ENCODE measurements around the gene THEM5. TPM values are rescaled to one million over a fixed set of nuclear protein-coding genes. Genes with fewer than 3 reads are reported as not detected.

Gene THEM5
- total RNA-seq, 2 experiments from 2014 or later = not detected

DNA sequence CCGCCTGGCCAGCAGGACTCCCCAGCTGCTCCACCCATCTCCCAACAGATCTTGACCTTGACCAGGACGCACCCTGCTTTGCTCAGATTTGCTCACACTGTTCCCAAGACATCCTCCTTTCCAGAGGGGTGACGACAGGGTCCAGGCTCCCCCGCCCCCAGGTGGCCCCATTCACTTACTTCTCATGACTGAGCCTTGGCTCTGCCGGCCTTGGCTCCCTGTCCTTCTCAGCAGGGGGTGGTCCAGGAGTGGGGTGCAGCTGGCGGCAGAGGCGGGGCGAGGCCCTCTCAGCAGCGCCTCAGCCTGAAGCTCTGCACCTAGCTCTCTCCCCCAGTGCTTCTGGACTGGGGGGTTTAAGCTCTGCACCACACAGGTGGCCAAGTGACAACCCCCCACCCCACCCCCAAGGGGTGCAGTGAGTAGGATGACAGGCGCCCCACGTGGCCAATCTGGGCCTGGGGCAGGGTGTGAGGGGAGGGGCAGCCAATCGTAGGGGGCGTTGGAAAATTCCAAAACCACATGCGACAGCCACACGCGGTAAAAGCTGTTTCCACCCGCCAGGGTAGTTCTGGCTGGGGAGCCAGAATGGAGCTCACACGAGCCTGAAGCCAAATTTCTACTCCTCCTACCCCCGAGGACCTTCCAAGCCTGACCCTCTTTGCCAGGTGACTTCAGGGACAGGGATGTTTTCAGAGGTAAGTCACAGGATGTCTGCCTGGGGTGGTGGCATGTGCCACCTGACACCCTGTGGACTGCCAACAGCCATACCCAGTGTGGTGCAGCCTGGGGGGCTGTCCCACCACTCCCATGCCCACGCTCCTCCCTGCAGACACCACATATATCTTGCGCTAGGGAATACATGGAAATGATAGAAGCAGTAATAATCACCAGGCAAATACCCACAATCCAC is 27.5 kb downstream of the THEM5 start:
- Mint-ChIP-seq H3K4me1 (peaks cover 85% of the 10 kb centered on the region), H3K27me3 (no peaks in the 10 kb centered on the region), H3K36me3 (ENCODE audit: low read depth) (peaks cover 3% of the 10 kb centered on the region), H3K4me3 (peak overlapping the region; percentile 81), H3K9me3 (no peaks in the 10 kb centered on the region), H3K27ac (peak overlapping the region; percentile 97)
- DNase-seq = peak; percentile 47
- ChIA-PET CTCF (interaction anchor here (3.5 kb wide), 1 partner anchor 11 kb away, joined by 21 read pairs; no protein-coding TSS in a partner anchor), POLR2A (interaction anchor here (0.6 to 3.1 kb wide), 5 partner anchors 9 to 211 kb away, joined by 3 to 18 read pairs (median 8); partner anchors contain the start of gene S100A11)

DNA sequence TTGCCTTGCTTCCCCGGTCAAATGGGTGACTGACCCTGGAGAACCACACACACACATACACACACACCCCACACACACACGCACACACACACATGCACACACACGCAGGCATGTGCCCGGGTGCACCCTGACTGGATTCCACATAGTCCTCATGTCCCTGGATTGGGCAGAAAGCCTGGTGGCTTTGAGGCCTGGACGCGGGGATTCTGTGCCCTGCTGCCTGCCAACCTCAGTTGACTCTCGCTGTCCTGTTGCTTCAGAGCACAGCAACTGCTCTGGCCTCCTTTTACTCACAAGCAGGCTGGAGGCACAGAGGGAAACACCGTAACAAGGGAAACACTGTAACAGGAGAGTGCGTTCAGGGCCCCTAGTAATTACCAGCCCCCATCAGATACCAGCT is 28.3 kb downstream of the THEM5 start:
- Mint-ChIP-seq H3K9me3 (no peaks in the 10 kb centered on the region), H3K27ac (peak overlapping the region; percentile 97), H3K4me3 (peak overlapping the region; percentile 81), H3K27me3 (no peaks in the 10 kb centered on the region), H3K4me1 (peaks cover 85% of the 10 kb centered on the region), H3K36me3 (ENCODE audit: low read depth) (peaks cover 3% of the 10 kb centered on the region)
- no peak for DNase-seq
- CTCF ChIA-PET = interaction anchor here (1.2 to 3.5 kb wide), 3 partner anchors 9 to 35 kb away, joined by 3 to 21 read pairs (median 3); partner anchors contain the start of gene TDRKH
- POLR2A ChIA-PET = interaction anchor here (0.6 to 3.0 kb wide), 6 partner anchors 9 to 212 kb away, joined by 3 to 17 read pairs (median 6); partner anchors contain the start of genes C2CD4D and S100A11

DNA sequence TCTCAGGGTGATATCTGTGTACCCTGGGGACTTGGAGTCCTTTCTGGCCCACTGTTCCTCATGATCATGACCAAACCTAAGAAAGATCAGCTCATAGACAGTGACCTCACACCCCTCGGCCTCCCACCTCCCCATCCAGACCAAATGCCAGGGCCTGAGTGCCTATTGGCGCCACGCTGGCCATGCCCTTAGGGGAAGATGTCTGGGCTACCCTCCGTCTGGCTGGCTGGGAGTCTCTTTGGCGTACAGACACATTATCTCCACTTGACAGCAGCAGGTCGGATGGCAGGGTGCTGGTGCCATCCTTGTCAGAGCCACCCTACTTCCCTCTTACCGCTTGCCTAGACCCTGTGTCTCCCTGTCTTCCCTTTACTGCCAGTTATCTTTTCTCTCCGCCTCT is 30.3 kb downstream of the THEM5 start:
- H3K27ac Mint-ChIP-seq = peak overlapping the region; percentile 74
- no peaks in the 10 kb centered on the region for H3K27me3 Mint-ChIP-seq
- H3K4me3 Mint-ChIP-seq = peak overlapping the region; percentile 81
- no peaks in the 10 kb centered on the region for H3K9me3 Mint-ChIP-seq
- CTCF ChIA-PET = interaction anchor here (1.0 to 1.5 kb wide), 2 partner anchors 13 to 34 kb away, joined by 3 to 5 read pairs; no protein-coding TSS in a partner anchor
- POLR2A ChIA-PET = interaction anchor here (1.1 to 2.4 kb wide), 4 partner anchors 13 to 20 kb away, joined by 3 to 13 read pairs (median 6); partner anchors contain the start of gene C2CD4D
- peaks cover 85% of the 10 kb centered on the region for H3K4me1 Mint-ChIP-seq
- DNase-seq = no peak
- H3K36me3 Mint-ChIP-seq (ENCODE audit: low read depth) = peaks cover 6% of the 10 kb centered on the region

DNA sequence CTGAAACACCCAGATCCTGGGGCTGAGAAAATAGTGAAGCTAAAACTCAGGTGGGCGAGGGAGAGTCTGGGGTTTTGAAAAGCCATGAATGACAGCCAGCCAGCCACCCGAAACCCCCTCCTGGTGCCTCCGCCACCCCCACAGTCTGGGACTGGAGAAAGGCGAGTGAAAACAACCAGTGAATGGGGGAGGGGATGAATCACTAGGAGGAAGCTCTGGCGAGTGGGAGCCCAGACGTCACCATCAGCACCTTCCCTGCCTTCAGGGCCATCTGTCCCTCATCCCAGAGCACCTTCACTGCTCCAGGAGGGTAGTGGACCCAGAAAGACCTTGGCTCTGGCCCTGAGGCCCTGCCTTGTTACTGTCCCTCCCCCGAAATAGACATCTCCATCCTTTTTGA is 31.1 kb downstream of the THEM5 start:
- H3K36me3 Mint-ChIP-seq (ENCODE audit: low read depth) = peaks cover 6% of the 10 kb centered on the region
- H3K27me3 Mint-ChIP-seq = no peaks in the 10 kb centered on the region
- peaks cover 85% of the 10 kb centered on the region for H3K4me1 Mint-ChIP-seq
- H3K9me3 Mint-ChIP-seq = no peaks in the 10 kb centered on the region
- peak overlapping the region; percentile 74 for H3K27ac Mint-ChIP-seq
- DNase-seq = no peak
- CTCF ChIA-PET = interaction anchor here (0.6 to 1.5 kb wide), 3 partner anchors 14 to 626 kb away, joined by 4 to 5 read pairs (median 4); no protein-coding TSS in a partner anchor
- H3K4me3 Mint-ChIP-seq = peak overlapping the region; percentile 81
- POLR2A ChIA-PET = interaction anchor here (0.6 to 2.9 kb wide), 7 partner anchors 8 to 541 kb away, joined by 3 to 16 read pairs (median 3); partner anchors contain the start of gene C2CD4D

DNA sequence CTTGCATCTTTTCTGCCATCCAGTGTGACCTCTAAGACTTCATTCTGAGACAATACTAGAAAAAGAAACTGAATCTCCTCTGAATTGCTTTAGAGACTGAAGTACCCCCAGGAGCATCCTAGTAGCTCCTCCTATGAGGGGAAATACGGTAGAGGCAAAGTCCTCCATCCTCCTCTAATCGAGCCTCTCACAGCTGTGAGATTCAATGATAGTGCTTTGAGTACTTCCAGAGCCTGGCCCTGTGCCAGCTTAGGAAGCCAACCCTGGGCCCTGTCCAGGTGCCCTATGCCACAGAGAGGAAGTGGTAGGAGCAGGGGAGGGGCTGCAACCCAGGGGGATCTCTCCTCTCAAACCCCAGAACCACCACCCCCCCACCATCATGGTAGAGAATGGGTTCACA is 32.6 kb downstream of the THEM5 start:
- peaks cover 87% of the 10 kb centered on the region for H3K4me1 Mint-ChIP-seq
- no peak for DNase-seq
- H3K4me3 Mint-ChIP-seq = peak overlapping the region; percentile 66
- H3K36me3 Mint-ChIP-seq (ENCODE audit: low read depth) = peaks cover 11% of the 10 kb centered on the region
- H3K9me3 Mint-ChIP-seq = no peaks in the 10 kb centered on the region
- ChIA-PET POLR2A (interaction anchor here (0.8 to 2.9 kb wide), 14 partner anchors 7 to 494 kb away, joined by 3 to 16 read pairs (median 6); partner anchors contain the start of genes C2CD4D, LINGO4, MRPL9 and TDRKH), CTCF (interaction anchor here (0.9 to 2.1 kb wide), 7 partner anchors 10 to 181 kb away, joined by 3 to 11 read pairs (median 5); no protein-coding TSS in a partner anchor)
- peak overlapping the region; percentile 74 for H3K27ac Mint-ChIP-seq
- H3K27me3 Mint-ChIP-seq = no peaks in the 10 kb centered on the region

DNA sequence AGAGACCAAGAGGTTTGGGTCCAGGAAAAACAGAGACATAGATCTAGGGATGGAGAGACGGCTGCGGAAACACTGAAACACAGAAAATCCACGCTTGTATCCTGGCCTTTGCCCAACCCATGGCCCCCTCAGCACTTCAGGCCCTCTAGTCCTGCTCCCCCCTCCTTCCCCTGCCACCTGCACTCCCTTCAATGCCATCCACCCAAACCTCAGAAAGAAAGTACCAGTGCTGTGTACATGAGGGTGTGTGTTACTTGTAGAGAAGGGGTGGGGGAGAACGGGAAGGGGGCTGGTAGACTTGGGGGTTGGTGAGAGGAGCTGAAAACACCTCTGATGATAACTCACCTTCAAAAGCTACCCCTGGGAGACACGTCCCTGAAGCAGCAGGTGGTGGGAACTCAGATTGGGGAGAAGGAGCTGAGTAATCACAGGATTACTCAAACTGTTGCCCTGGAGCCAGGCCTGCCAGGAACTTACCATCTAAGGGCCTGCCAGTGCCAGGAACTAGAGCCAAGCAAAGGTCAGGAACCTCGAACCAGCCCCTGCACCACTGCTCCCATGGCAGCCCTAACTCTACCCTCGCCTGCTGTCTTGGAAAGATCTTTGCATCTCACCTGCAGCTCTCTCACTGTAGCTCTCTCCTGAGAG is 33.4 kb downstream of the THEM5 start:
- Mint-ChIP-seq H3K36me3 (ENCODE audit: low read depth) (peaks cover 15% of the 10 kb centered on the region), H3K27ac (peak overlapping the region; percentile 74), H3K9me3 (no peaks in the 10 kb centered on the region), H3K27me3 (no peaks in the 10 kb centered on the region), H3K4me1 (peaks cover 91% of the 10 kb centered on the region), H3K4me3 (peak overlapping the region; percentile 9)
- ChIA-PET CTCF (interaction anchor here (0.9 to 2.1 kb wide), 4 partner anchors 10 to 182 kb away, joined by 3 to 11 read pairs (median 6); no protein-coding TSS in a partner anchor), POLR2A (interaction anchor here (0.8 to 2.9 kb wide), 12 partner anchors 8 to 493 kb away, joined by 3 to 16 read pairs (median 6); partner anchors contain the start of genes LINGO4, MRPL9 and TDRKH)
- no peak for DNase-seq

DNA sequence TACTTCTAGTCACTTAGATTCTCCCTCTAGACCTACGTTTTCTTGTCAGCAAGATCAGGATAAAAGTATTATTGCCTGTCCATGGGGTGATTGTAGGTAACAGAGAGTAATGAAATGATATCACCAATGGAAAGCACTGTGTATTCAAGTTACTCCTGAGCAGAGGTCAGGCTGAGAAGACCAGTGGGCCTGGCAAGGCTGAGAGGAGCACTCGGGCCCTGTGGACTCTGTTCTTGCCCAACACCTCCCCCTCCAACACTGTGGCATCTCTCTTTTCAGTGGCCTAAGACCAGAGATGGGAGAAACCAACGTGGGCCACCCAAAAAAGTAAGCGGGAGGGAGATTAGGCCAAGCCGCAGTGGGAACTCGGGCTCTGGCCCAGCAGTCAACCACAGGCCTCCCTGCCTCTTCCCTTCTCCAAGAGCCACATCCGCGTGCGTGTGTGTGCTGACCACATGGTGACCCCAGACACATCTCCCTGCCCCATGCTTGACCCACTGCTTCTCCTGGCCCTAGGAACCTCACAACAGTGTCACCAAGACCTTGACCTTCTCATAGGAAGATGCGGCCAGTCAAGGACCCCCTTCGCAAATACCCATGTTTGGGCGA is 34.2 kb downstream of the THEM5 start:
- Mint-ChIP-seq H3K4me3 (peak overlapping the region; percentile 9), H3K9me3 (no peaks in the 10 kb centered on the region), H3K36me3 (ENCODE audit: low read depth) (peaks cover 15% of the 10 kb centered on the region), H3K4me1 (peaks cover 94% of the 10 kb centered on the region), H3K27me3 (no peaks in the 10 kb centered on the region), H3K27ac (peak overlapping the region; percentile 74)
- DNase-seq = no peak
- ChIA-PET CTCF (no interaction called here), POLR2A (interaction anchor here (1.5 kb wide), 1 partner anchor 9 kb away, joined by 5 read pairs; no protein-coding TSS in a partner anchor)

DNA sequence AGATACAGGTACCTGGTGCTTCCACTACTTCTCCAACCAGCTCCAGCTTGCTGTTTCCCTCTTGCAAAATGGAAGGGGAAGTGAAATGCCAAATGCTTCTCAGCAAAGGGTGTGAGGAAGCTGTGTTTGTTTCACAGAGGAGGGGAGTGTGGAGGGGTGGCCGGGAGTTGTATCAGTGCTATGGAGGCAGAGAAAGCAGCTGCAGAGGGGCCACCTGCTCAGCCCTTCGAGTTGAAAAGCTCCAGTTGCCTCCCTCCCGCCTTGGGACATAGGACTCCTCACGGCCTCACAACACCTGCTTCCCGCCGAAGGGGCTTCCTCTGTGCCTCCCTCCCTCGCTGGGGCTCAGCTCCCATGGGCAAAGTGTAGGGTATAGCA is 36.2 kb downstream of the THEM5 start:
- CTCF ChIA-PET = interaction anchor here (1.8 to 2.3 kb wide), 2 partner anchors 19 to 28 kb away, joined by 6 read pairs; partner anchors contain the start of gene TDRKH
- Mint-ChIP-seq H3K4me3 (no peak overlapping the region), H3K36me3 (ENCODE audit: low read depth) (peaks cover 13% of the 10 kb centered on the region), H3K9me3 (no peaks in the 10 kb centered on the region), H3K27ac (peak overlapping the region; percentile 80), H3K27me3 (no peaks in the 10 kb centered on the region), H3K4me1 (peaks cover 97% of the 10 kb centered on the region)
- no peak for DNase-seq
- POLR2A ChIA-PET = interaction anchor here (1.1 to 4.8 kb wide), 4 partner anchors 8 to 54 kb away, joined by 3 to 48 read pairs (median 10); partner anchors contain the start of genes MRPL9 and RORC

DNA sequence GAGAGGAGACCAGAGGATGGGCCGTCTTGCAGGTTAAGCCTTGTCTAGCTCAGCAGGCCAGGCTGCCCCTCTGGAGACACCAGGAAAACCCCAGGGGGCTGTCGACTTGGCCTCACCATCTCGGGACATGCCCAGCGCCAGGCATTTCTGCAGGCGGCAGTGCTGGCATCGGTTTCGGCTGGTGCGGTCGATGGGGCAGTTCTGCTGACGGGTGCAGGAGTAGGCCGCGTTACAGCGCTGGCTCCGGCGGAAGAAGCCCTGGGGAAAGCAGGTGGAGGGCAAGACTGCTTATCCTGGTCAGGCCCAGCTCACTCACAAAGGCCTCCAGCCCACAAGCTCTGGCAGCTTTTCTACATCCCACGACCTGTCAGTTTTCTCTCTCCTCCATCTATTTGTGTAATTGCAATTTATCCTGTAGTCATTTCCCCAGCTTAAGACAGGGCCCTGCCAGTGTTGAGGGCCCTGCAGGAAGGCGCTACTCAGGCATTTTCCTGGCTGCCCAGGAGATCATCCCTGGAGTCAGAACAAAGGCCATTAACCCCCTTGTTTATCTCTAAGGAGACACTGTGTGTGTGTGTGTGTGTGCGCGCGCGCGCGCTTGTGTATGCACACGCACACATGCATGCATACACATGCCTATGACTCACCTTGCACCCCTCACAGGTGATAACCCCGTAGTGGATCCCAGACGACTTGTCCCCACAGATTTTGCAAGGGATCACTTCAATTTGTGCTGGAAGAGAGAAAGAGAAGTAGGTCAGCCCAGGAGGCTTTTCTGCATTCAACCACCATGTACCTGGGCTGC is 36.8 kb downstream of the THEM5 start:
- Mint-ChIP-seq H3K27me3 (no peaks in the 10 kb centered on the region), H3K4me3 (no peak overlapping the region), H3K27ac (peak overlapping the region; percentile 80), H3K36me3 (ENCODE audit: low read depth) (peaks cover 13% of the 10 kb centered on the region), H3K4me1 (peaks cover 94% of the 10 kb centered on the region), H3K9me3 (no peaks in the 10 kb centered on the region)
- no peak for DNase-seq
- CTCF ChIA-PET = interaction anchor here (0.9 to 2.5 kb wide), 4 partner anchors 8 to 27 kb away, joined by 3 to 11 read pairs (median 6); partner anchors contain the start of gene TDRKH
- POLR2A ChIA-PET = interaction anchor here (1.1 to 4.8 kb wide), 5 partner anchors 8 to 54 kb away, joined by 3 to 48 read pairs (median 4); partner anchors contain the start of genes MRPL9 and RORC

DNA sequence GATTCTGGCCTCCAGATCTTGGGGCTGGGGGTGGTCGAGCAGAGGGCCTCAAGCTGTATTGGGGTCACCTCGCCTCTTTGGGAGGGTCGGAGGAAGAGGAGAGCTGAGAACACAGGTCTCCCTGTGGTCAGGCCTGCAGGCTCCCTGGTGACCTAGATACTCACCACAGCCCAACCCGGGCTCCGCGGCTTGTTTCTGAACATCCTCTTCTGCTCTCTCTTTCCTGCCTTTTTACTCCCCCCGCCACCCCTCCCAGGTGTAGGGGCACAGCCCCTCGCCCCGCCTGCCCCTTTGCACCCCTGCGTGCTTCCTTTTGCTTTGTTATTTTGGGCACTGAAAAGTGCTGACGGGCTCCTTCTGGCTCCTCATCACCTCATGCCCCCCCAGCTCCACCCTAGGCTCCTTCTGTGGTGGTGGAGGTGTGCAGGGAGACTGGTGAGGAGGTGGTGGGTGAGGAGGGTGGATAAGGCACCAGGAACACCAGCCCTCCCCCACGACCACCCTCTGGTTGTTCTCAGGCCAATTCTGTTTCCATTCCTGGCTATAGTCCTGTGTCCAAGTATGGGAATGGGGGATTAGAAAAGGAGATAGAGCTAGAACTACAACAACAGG is 37.7 kb downstream of the THEM5 start:
- peak overlapping the region; percentile 22 for H3K4me3 Mint-ChIP-seq
- DNase-seq = peak; percentile 77
- H3K4me1 Mint-ChIP-seq = peaks cover 85% of the 10 kb centered on the region
- POLR2A ChIA-PET = interaction anchor here (0.6 to 4.8 kb wide), 6 partner anchors 8 to 41 kb away, joined by 3 to 48 read pairs (median 4); partner anchors contain the start of gene RORC
- CTCF ChIA-PET = interaction anchor here (0.5 to 2.5 kb wide), 8 partner anchors 9 to 619 kb away, joined by 3 to 11 read pairs (median 4); partner anchors contain the start of gene TDRKH
- H3K36me3 Mint-ChIP-seq (ENCODE audit: low read depth) = peaks cover 13% of the 10 kb centered on the region
- peak overlapping the region; percentile 80 for H3K27ac Mint-ChIP-seq
- no peaks in the 10 kb centered on the region for H3K9me3 Mint-ChIP-seq
- H3K27me3 Mint-ChIP-seq = no peaks in the 10 kb centered on the region
